Mesendoderm (in vitro differentiated cells): ENCODE data around the gene PYDC1.

ENCODE experiments used
- DNase-seq: peaks from one replicate; pipeline ENCODE4 v3.0.0; 2013
- H2AK5ac ChIP-seq: 2 replicates; pipeline ENCODE4 v1.6.1; 2013; ENCODE audit warnings: low read length, inconsistent platforms
- H2BK120ac ChIP-seq: 2 replicates; pipeline ENCODE4 v1.6.1; 2013; ENCODE audit warnings: low read depth, mild to moderate bottlenecking, low read length, moderate library complexity, mixed read lengths
- H2BK15ac ChIP-seq: replicated peaks from 2 replicates; pipeline ENCODE4 v1.6.1; 2013; ENCODE audit warnings: low read depth, mild to moderate bottlenecking, moderate library complexity
- H2BK5ac ChIP-seq: 2 replicates; pipeline ENCODE4 v1.6.1; 2013; ENCODE audit warnings: low read length, inconsistent platforms
- H3K18ac ChIP-seq: 2 replicates; pipeline ENCODE4 v1.6.1; 2013; ENCODE audit warnings: mild to moderate bottlenecking, low read length, mixed read lengths
- H3K23ac ChIP-seq: one replicate; pipeline ENCODE4 v1.6.1; 2013; ENCODE audit warnings: low read length
- H3K27ac ChIP-seq: 2 replicates; pipeline ENCODE4 v1.5.1; 2013; ENCODE audit warnings: low read depth, mild to moderate bottlenecking, inconsistent platforms, low read length, moderate library complexity
- H3K27me3 ChIP-seq: 2 replicates; pipeline ENCODE4 v1.6.1; 2013; ENCODE audit warnings: low read length, control low read depth, mild to moderate bottlenecking, inconsistent platforms; ENCODE audit not compliant: insufficient read depth, poor library complexity
- H3K36me3 ChIP-seq: 2 replicates; pipeline ENCODE4 v1.6.1; 2013; ENCODE audit warnings: low read length, inconsistent platforms; ENCODE audit not compliant: control insufficient read depth, insufficient read depth
- H3K4ac ChIP-seq: one replicate; pipeline ENCODE4 v1.6.1; 2013; ENCODE audit warnings: low read depth, mild to moderate bottlenecking, low read length, moderate library complexity
- H3K4me1 ChIP-seq: 2 replicates; pipeline ENCODE4 v1.6.1; 2013; ENCODE audit warnings: low read depth, low read length, inconsistent platforms; ENCODE audit not compliant: control insufficient read depth
- H3K4me2 ChIP-seq: 2 replicates; pipeline ENCODE4 v1.6.1; 2013; ENCODE audit warnings: low read length
- H3K4me3 ChIP-seq: 2 replicates; pipeline ENCODE4 v1.5.1; 2013; ENCODE audit warnings: mild to moderate bottlenecking, low read length
- H3K56ac ChIP-seq: one replicate; pipeline ENCODE4 v1.6.1; 2013; ENCODE audit warnings: low read length
- H3K79me1 ChIP-seq: 2 replicates; pipeline ENCODE4 v1.6.1; 2013; ENCODE audit warnings: low read length, inconsistent platforms
- H3K79me2 ChIP-seq: 2 replicates; pipeline ENCODE4 v1.6.1; 2013; ENCODE audit warnings: mild to moderate bottlenecking, low read length; ENCODE audit not compliant: control insufficient read depth, insufficient read depth
- H3K9ac ChIP-seq: 2 replicates; pipeline ENCODE4 v1.6.1; 2013; ENCODE audit warnings: low read length, inconsistent platforms
- H4K5ac ChIP-seq: one replicate; pipeline ENCODE4 v1.6.1; 2013; ENCODE audit warnings: low read length
- H4K8ac ChIP-seq: one replicate; pipeline ENCODE4 v1.6.1; 2013; ENCODE audit warnings: low read depth, mild to moderate bottlenecking, control low read depth, low read length, moderate library complexity
- WGBS: extraction: QIAGEN DNeasy Blood & Tissue Kit; methylation state at CpG from one replicate; pipeline ENCODE4 v1.1.7; 2013; ENCODE audit warnings: low lambda C conversion rate, missing lambda C conversion rate; ENCODE audit not compliant: insufficient coverage; ENCODE audit errors: extremely low coverage; 5-methylcytosine and 5-hydroxymethylcytosine counted together

The PYDC1 gene

GRCh38 chr16:31186176-31186575 lies 30.8 kb downstream of the PYDC1 start:
- Histone ChIP-seq H3K4me1 (peaks cover 4% of the 10 kb centered on the region), H3K56ac (no peak overlapping the region), H3K79me2 (peaks cover 79% of the 10 kb centered on the region), H3K4me2 (no peak overlapping the region), H3K79me1 (peaks cover 39% of the 10 kb centered on the region), H3K27me3 (no peaks in the 10 kb centered on the region), H3K23ac (no peak overlapping the region), H4K5ac (no peak overlapping the region), H2BK15ac (no peak overlapping the region), H3K18ac (no peak overlapping the region), H4K8ac (no peak overlapping the region), H3K27ac (no peak overlapping the region), H3K4ac (no peak overlapping the region), H3K9ac (no peak overlapping the region), H3K36me3 (peaks cover 49% of the 10 kb centered on the region), H3K4me3 (no peak overlapping the region), H2BK5ac (no peak overlapping the region), H2BK120ac (no peak overlapping the region), H2AK5ac (no peak overlapping the region)
- no CpG with 5 or more reads among the region's 7 CpGs for WGBS
- DNase-seq = no peak

- Histone ChIP-seq H3K4me3 (no peak overlapping the region), H3K18ac (no peak overlapping the region), H2BK5ac (no peak overlapping the region), H4K5ac (no peak overlapping the region), H3K27ac (no peak overlapping the region), H3K4me2 (no peak overlapping the region), H3K36me3 (peaks cover 46% of the 10 kb centered on the region), H3K56ac (no peak overlapping the region), H3K23ac (no peak overlapping the region), H4K8ac (no peak overlapping the region), H3K4me1 (peaks cover 4% of the 10 kb centered on the region), H3K4ac (no peak overlapping the region), H2BK15ac (no peak overlapping the region), H3K79me1 (peaks cover 36% of the 10 kb centered on the region), H3K79me2 (peaks cover 85% of the 10 kb centered on the region), H3K9ac (no peak overlapping the region), H2AK5ac (no peak overlapping the region), H2BK120ac (no peak overlapping the region), H3K27me3 (no peaks in the 10 kb centered on the region)
- WGBS = no CpG with 5 or more reads among the region's 5 CpGs
- DNase-seq = no peak
Measured at GRCh38 chr16:31185339-31185738, 31.6 kb downstream of the PYDC1 start.

DNA sequence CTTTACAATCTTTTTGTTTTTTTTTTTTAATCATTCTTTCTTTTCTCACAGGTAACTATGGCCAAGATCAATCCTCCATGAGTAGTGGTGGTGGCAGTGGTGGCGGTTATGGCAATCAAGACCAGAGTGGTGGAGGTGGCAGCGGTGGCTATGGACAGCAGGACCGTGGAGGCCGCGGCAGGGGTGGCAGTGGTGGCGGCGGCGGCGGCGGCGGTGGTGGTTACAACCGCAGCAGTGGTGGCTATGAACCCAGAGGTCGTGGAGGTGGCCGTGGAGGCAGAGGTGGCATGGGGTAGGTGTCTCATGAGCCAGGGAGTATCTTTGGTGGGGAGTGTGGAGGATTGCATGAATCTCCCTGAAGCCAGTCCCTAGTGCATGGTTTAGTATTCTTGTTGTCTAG lies 32.0 kb downstream of the PYDC1 start:
- no peak overlapping the region for H3K4ac ChIP-seq
- H2BK120ac ChIP-seq = no peak overlapping the region
- H3K36me3 ChIP-seq = peaks cover 41% of the 10 kb centered on the region
- DNase-seq = no peak
- no peak overlapping the region for H3K9ac ChIP-seq
- H3K56ac ChIP-seq = no peak overlapping the region
- H4K8ac ChIP-seq = no peak overlapping the region
- no peak overlapping the region for H2AK5ac ChIP-seq
- no peak overlapping the region for H3K4me3 ChIP-seq
- peaks cover 32% of the 10 kb centered on the region for H3K79me1 ChIP-seq
- H3K79me2 ChIP-seq = peaks cover 86% of the 10 kb centered on the region
- peaks cover 4% of the 10 kb centered on the region for H3K4me1 ChIP-seq
- WGBS = no CpG with 5 or more reads among the region's 14 CpGs
- no peak overlapping the region for H3K4me2 ChIP-seq
- H2BK5ac ChIP-seq = no peak overlapping the region
- H3K27ac ChIP-seq = no peak overlapping the region
- no peaks in the 10 kb centered on the region for H3K27me3 ChIP-seq
- no peak overlapping the region for H3K23ac ChIP-seq
- H4K5ac ChIP-seq = no peak overlapping the region
- no peak overlapping the region for H3K18ac ChIP-seq
- no peak overlapping the region for H2BK15ac ChIP-seq

- Histone ChIP-seq H2BK5ac (no peak overlapping the region), H3K4me3 (no peak overlapping the region), H3K79me1 (peaks cover 28% of the 10 kb centered on the region), H3K36me3 (peaks cover 33% of the 10 kb centered on the region), H3K18ac (no peak overlapping the region), H3K23ac (peak overlapping the region; percentile 37), H4K5ac (no peak overlapping the region), H3K79me2 (peaks cover 82% of the 10 kb centered on the region), H3K27me3 (no peaks in the 10 kb centered on the region), H3K4me2 (no peak overlapping the region), H3K9ac (peak overlapping the region; percentile 50), H3K27ac (no peak overlapping the region), H2BK120ac (no peak overlapping the region), H2AK5ac (no peak overlapping the region), H2BK15ac (no peak overlapping the region), H3K4ac (no peak overlapping the region), H3K4me1 (peaks cover 4% of the 10 kb centered on the region), H3K56ac (peak overlapping the region; percentile 22), H4K8ac (no peak overlapping the region)
- no CpG with 5 or more reads among the region's 10 CpGs for WGBS
- DNase-seq = no peak
Measured at GRCh38 chr16:31183432-31184428, 33.2 kb downstream of the PYDC1 start.

DNA sequence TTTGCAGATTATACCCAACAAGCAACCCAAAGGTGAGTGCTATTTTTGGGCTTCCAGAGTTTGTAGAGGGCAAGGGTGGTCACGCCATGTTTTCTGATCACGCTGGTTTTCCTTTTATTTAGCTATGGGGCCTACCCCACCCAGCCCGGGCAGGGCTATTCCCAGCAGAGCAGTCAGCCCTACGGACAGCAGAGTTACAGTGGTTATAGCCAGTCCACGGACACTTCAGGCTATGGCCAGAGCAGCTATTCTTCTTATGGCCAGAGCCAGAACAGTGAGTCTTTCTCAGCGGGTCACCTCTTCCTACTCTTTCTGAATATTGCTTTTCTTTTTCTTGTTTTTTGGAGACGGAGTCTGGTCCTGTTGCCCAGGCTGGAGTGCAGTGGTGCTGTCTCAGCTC lies 34.5 kb downstream of the PYDC1 start:
- no peak for DNase-seq
- H3K4me2 ChIP-seq = peak overlapping the region; percentile 21
- peak overlapping the region; percentile 54 for H3K56ac ChIP-seq
- peaks cover 4% of the 10 kb centered on the region for H3K4me1 ChIP-seq
- no peaks in the 10 kb centered on the region for H3K27me3 ChIP-seq
- H4K8ac ChIP-seq = no peak overlapping the region
- H2BK5ac ChIP-seq = no peak overlapping the region
- H2BK15ac ChIP-seq = no peak overlapping the region
- H3K23ac ChIP-seq = no peak overlapping the region
- WGBS = no CpG with 5 or more reads among the region's 7 CpGs
- peak overlapping the region; percentile 99 for H3K9ac ChIP-seq
- H3K4me3 ChIP-seq = peak overlapping the region; percentile 0
- peaks cover 72% of the 10 kb centered on the region for H3K79me2 ChIP-seq
- no peak overlapping the region for H3K4ac ChIP-seq
- H4K5ac ChIP-seq = no peak overlapping the region
- peaks cover 28% of the 10 kb centered on the region for H3K36me3 ChIP-seq
- H3K27ac ChIP-seq = no peak overlapping the region
- H3K18ac ChIP-seq = no peak overlapping the region
- H2AK5ac ChIP-seq = no peak overlapping the region
- H2BK120ac ChIP-seq = no peak overlapping the region
- H3K79me1 ChIP-seq = peaks cover 21% of the 10 kb centered on the region
